Activated naive CD4-positive, alpha-beta T cell treated with anti-CD3 and anti-CD28 coated beads, Interleukin-2, amount 50 U/mL, for 72 hours (primary cell): ENCODE results near the gene GRIK2. TPM values are rescaled to one million over a fixed set of nuclear protein-coding genes. Genes with fewer than 3 reads are reported as not detected.

ENCODE experiments used
- ATAC-seq, 2 donors: fragments of 150-1000 bp; cut with Tn5 transposase; 2 replicates each; pipeline ENCODE4 v1.10.0; 2021; ENCODE audit warnings: mild to moderate bottlenecking in 2 of 2, moderate library complexity in 2 of 2
- DNase-seq, 2 donors: peaks; one replicate each; pipeline ENCODE4 v3.0.0; 2021 to 2022; ENCODE audit warnings: low spot score in 2 of 2
- H3K27ac Mint-ChIP-seq, 2 donors: one replicate each; pipeline ENCODE4 v1.8.0; 2022; ENCODE audit warnings: mild to moderate bottlenecking in 2 of 2, mixed read lengths in 2 of 2
- H3K36me3 Mint-ChIP-seq, 2 donors: one replicate each; pipeline ENCODE4 v1.8.0; 2022; ENCODE audit warnings: mixed read lengths in 2 of 2
- H3K9me3 Mint-ChIP-seq, 2 donors: one replicate each; pipeline ENCODE4 v1.8.0; 2022; ENCODE audit warnings: mixed read lengths in 2 of 2
- total RNA-seq, 2 donors: library from RNA; stranded (reverse); gene quantifications; one replicate each; pipeline ENCODE4 v1.2.3, GENCODE V29; 2022

Gene GRIK2
- total RNA-seq, 2 donors from 2014 or later, result not detected

GRCh38 chr6:101876431-101876830, 482.9 kb downstream of the GRIK2 start:
- DNase-seq (no peak), ATAC-seq (no peak)
- H3K9me3 Mint-ChIP-seq, result peaks cover 0 to 3% of the 10 kb centered on the region in 2 donors
- no peaks in the 10 kb centered on the region for H3K36me3 Mint-ChIP-seq
- H3K27ac Mint-ChIP-seq, result no peak overlapping the region

GRCh38 chr6:101878554-101879276, 485.2 kb downstream of the GRIK2 start:
- DNase-seq (no peak), ATAC-seq (no peak)
- no peaks in the 10 kb centered on the region for H3K36me3 Mint-ChIP-seq
- peaks cover 0 to 6% of the 10 kb centered on the region in 2 donors for H3K9me3 Mint-ChIP-seq
- H3K27ac Mint-ChIP-seq, result no peak overlapping the region

- no peak overlapping the region for H3K27ac Mint-ChIP-seq
- peaks cover 0 to 8% of the 10 kb centered on the region in 2 donors for H3K9me3 Mint-ChIP-seq
- DNase-seq, result no peak
- no peak for ATAC-seq
- H3K36me3 Mint-ChIP-seq, result no peaks in the 10 kb centered on the region
These were observed 486.3 kb downstream of the GRIK2 start for GRCh38 chr6:101879782-101880181.

- Mint-ChIP-seq H3K27ac (no peak overlapping the region), H3K9me3 (peaks cover 3 to 14% of the 10 kb centered on the region in 2 donors), H3K36me3 (no peaks in the 10 kb centered on the region)
- no peak for ATAC-seq
- DNase-seq, result no peak
These were observed 490.0 kb downstream of the GRIK2 start for GRCh38 chr6:101883505-101883904.

GRCh38 chr6:101887532-101887931, 494.0 kb downstream of the GRIK2 start:
- Mint-ChIP-seq H3K36me3 (no peaks in the 10 kb centered on the region), H3K9me3 (peaks cover 3 to 19% of the 10 kb centered on the region in 2 donors), H3K27ac (no peak overlapping the region)
- ATAC-seq (no peak), DNase-seq (no peak)

- DNase-seq, result no peak
- Mint-ChIP-seq H3K9me3 (no peaks in the 10 kb centered on the region), H3K27ac (no peak overlapping the region), H3K36me3 (no peaks in the 10 kb centered on the region)
- ATAC-seq, result no peak
These were observed 514.1 kb downstream of the GRIK2 start for GRCh38 chr6:101907356-101908217.

GRCh38 chr6:101909366-101909765, 515.9 kb downstream of the GRIK2 start:
- no peak for ATAC-seq
- Mint-ChIP-seq H3K9me3 (no peaks in the 10 kb centered on the region), H3K36me3 (no peaks in the 10 kb centered on the region), H3K27ac (no peak overlapping the region)
- no peak for DNase-seq

GRCh38 chr6:101912311-101912710, 518.8 kb downstream of the GRIK2 start:
- DNase-seq, result no peak
- Mint-ChIP-seq H3K9me3 (no peaks in the 10 kb centered on the region), H3K27ac (no peak overlapping the region), H3K36me3 (no peaks in the 10 kb centered on the region)
- ATAC-seq, result no peak

GRCh38 chr6:101918471-101918870, 525.0 kb downstream of the GRIK2 start:
- Mint-ChIP-seq H3K36me3 (no peaks in the 10 kb centered on the region), H3K9me3 (no peaks in the 10 kb centered on the region), H3K27ac (no peak overlapping the region)
- ATAC-seq (no peak), DNase-seq (no peak)

GRCh38 chr6:101921829-101922450, 528.4 kb downstream of the GRIK2 start:
- no peak for ATAC-seq
- no peak for DNase-seq
- Mint-ChIP-seq H3K36me3 (no peaks in the 10 kb centered on the region), H3K27ac (no peak overlapping the region), H3K9me3 (no peaks in the 10 kb centered on the region)

- ATAC-seq (no peak), DNase-seq (no peak)
- H3K36me3 Mint-ChIP-seq, result no peaks in the 10 kb centered on the region
- H3K27ac Mint-ChIP-seq, result no peak overlapping the region
- H3K9me3 Mint-ChIP-seq, result no peaks in the 10 kb centered on the region
These were observed 532.8 kb downstream of the GRIK2 start for GRCh38 chr6:101926149-101926925.

GRCh38 chr6:101931766-101932165, 538.3 kb downstream of the GRIK2 start:
- ATAC-seq (no peak), DNase-seq (no peak)
- Mint-ChIP-seq H3K36me3 (no peaks in the 10 kb centered on the region), H3K27ac (no peak overlapping the region), H3K9me3 (peaks cover 4 to 6% of the 10 kb centered on the region in 2 donors)

- DNase-seq (no peak), ATAC-seq (no peak)
- H3K27ac Mint-ChIP-seq, result no peak overlapping the region
- peaks cover 4 to 6% of the 10 kb centered on the region in 2 donors for H3K9me3 Mint-ChIP-seq
- H3K36me3 Mint-ChIP-seq, result no peaks in the 10 kb centered on the region
These were observed 539.2 kb downstream of the GRIK2 start for GRCh38 chr6:101932704-101933103.

GRCh38 chr6:101935732-101936131, 542.2 kb downstream of the GRIK2 start:
- Mint-ChIP-seq H3K27ac (no peak overlapping the region), H3K9me3 (peaks cover 4 to 8% of the 10 kb centered on the region in 2 donors), H3K36me3 (no peaks in the 10 kb centered on the region)
- DNase-seq (no peak), ATAC-seq (no peak)

- DNase-seq (no peak), ATAC-seq (no peak)
- H3K9me3 Mint-ChIP-seq, result peaks cover 4 to 8% of the 10 kb centered on the region in 2 donors
These were observed 543.0 kb downstream of the GRIK2 start for GRCh38 chr6:101936516-101936915.

GRCh38 chr6:101937108-101937507, 543.6 kb downstream of the GRIK2 start:
- Mint-ChIP-seq H3K9me3 (peaks cover 6 to 9% of the 10 kb centered on the region in 2 donors), H3K27ac (no peak overlapping the region), H3K36me3 (no peaks in the 10 kb centered on the region)
- DNase-seq (no peak), ATAC-seq (no peak)

More at GRCh38 chr6:101936516-101936915, 543.0 kb downstream of the GRIK2 start:
- no peak overlapping the region for H3K27ac Mint-ChIP-seq
- no peaks in the 10 kb centered on the region for H3K36me3 Mint-ChIP-seq
